Ovary (tissue), 9 donors: Measurements from ENCODE around the gene RHEB. TPM values are rescaled to one million over a fixed set of nuclear protein-coding genes. Genes with fewer than 3 reads are reported as not detected.

Experiments used
- DNase-seq, 5 donors: peaks; one replicate each; pipeline ENCODE4 v3.0.0-alpha.2; 2019 to 2020
- H3K27ac ChIP-seq, 2 donors: fragments of 200-600 bp; one replicate each; pipeline versions ENCODE4 v1.5.1 to v1.8.0; 2019 to 2022
- H3K27me3 ChIP-seq: fragments of 200-600 bp; one replicate; pipeline ENCODE4 v1.8.0; 2022
- H3K36me3 ChIP-seq: fragments of 200-600 bp; sonication (generic); one replicate; pipeline ENCODE4 v1.5.1; 2019
- H3K4me1 ChIP-seq: one replicate; pipeline ENCODE4 v1.8.1; 2013; ENCODE audit warnings: mild to moderate bottlenecking, moderate library complexity; ENCODE audit not compliant: insufficient read depth
- H3K4me3 ChIP-seq: fragments of 200-600 bp; sonication (generic); one replicate; pipeline ENCODE4 v1.5.1; 2017
- H3K9me3 ChIP-seq, 2 donors: fragments of 200-600 bp in 1 of 2; sonication (generic) in 1 of 2; one replicate each; pipeline versions ENCODE4 v1.5.1 to v1.8.1; 2013 to 2019; ENCODE audit warnings: mild to moderate bottlenecking in 1 of 2, moderate library complexity in 1 of 2
- CTCF ChIP-seq, 3 donors: fragments of 450-650 bp in 2 of 3; fragments of 200-600 bp in 1 of 3; IDR thresholded peaks; one replicate each; pipeline versions ENCODE4 v1.5.1 to v1.8.0; 2016 to 2022; ENCODE audit warnings: antibody characterized with exemption in 3 of 3, mild to moderate bottlenecking in 1 of 3
- EP300 ChIP-seq: sonication (generic); formaldehyde crosslinking; IDR thresholded peaks from one replicate; pipeline ENCODE4 v1.6.1; 2017; ENCODE audit warnings: antibody characterized with exemption
- POLR2A ChIP-seq: fragments of 450-650 bp; IDR thresholded peaks from one replicate; pipeline ENCODE4 v1.6.1; 2017; ENCODE audit warnings: antibody characterized with exemption, mild to moderate bottlenecking, moderate library complexity
- WGBS, 3 donors: extraction: QIAGEN DNeasy Blood & Tissue Kit in 1 of 3; methylation state at CpG; one replicate each; pipeline versions ENCODE4 v1.1.5 to v1.1.7; 2013 to 2017; 5-methylcytosine and 5-hydroxymethylcytosine counted together
- intact Hi-C, 4 donors: fragments of 100-400 bp; cut with DNase I; formaldehyde crosslinking; loops; one replicate each; pipeline versions ENCODE4 v1.11.0 to v1.15.1; 2022 to 2023
- polyA plus RNA-seq, 2 donors: library from polyadenylated mRNA; stranded (reverse); fragments of 200-250 nt in 1 of 2; fragments of 350-450 nt in 1 of 2; fragmentation: Illumina TruSeq in 1 of 2; extraction: RNeasy Lipid Tissue Mini Kit (QIAGEN cat#74804) in 1 of 2; gene quantifications; one replicate each; pipeline ENCODE4 v1.2.3, GENCODE V29; 2013 to 2014
- total RNA-seq, 7 donors: library from RNA; depleted of rRNA in 2 of 7; stranded (reverse); fragments of >200 nt in 2 of 7; fragmentation: NEBNext Ultra II Directional in 3 of 7; extraction: Animal tissue kit (Norgen Biotek cat#: 25700) in 3 of 7; gene quantifications; one replicate each; pipeline versions ENCODE4 v1.1.0 to v1.2.4, GENCODE V29; 2016 to 2023
- donor health status: DM: no; HTN: no; CAD: no; lungs with moderate emphysema.
- donor health status: DM: no; HTN: no; CAD: no.
- donor health status: Bipolar disorder and iron deficiency.
- donor health status: DM: yes; HTN: yes; CAD: no.
- donor health status: DM: no; HTN: no; CAD: no.
- donor health status: DM: yes; HTN: yes; CAD: no.

The RHEB gene
- total and polyA plus RNA-seq, 9 donors, result 77.6 to 167 (median 91.8) TPM

DNA sequence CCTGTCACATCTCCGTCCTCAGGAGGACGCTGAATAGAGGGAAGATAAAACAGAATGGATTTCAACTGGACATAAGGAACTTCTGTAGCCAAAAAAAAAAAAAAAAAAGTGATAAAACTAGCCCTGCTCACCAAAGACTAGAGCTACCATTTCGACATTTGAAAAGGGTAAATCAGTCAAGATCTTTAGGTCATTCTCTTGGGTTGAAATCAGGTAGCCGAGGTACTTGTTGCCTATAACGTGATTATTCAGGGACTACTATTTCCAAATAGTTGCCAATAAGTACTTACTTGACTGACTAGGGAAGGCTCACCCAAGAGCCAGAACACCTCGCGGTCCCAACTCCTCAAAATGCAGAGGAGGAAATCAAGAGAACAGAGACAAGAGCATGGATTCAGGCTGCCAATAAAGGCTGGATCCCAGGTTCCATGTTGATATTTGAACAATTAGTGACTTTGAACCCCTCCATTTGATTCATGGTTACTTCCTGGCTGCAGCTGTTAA lies 2.0 kb downstream of the RHEB start:
- Histone ChIP-seq H3K9me3 (no peaks in the 10 kb centered on the region), H3K4me1 (peaks cover 16% of the 10 kb centered on the region), H3K27ac (no peak overlapping the region), H3K36me3 (no peaks in the 10 kb centered on the region), H3K27me3 (no peaks in the 10 kb centered on the region), H3K4me3 (peak overlapping the region; percentile 72)
- TF ChIP-seq EP300, result no peak
- TF ChIP-seq POLR2A, result no peak
- TF ChIP-seq CTCF (IDR thresholded peaks at IDR 0.05), result no peak
- intact Hi-C loops, result loop anchor here in 1 of 4 donors (10.0 kb wide), 1 partner anchor 117 kb away; no protein-coding TSS in a partner anchor
- DNase-seq, result no peak
- WGBS, 3 donors, result 59 to 66% (median 64%) methylated on average over 7 of the region's 7 CpGs

- H3K36me3 ChIP-seq, result no peaks in the 10 kb centered on the region
- no peak overlapping the region for H3K27ac ChIP-seq
- TF ChIP-seq POLR2A (no peak), EP300 (no peak), CTCF (IDR thresholded peaks at IDR 0.05) (no peak)
- no peaks in the 10 kb centered on the region for H3K27me3 ChIP-seq
- no peak for DNase-seq
- H3K4me3 ChIP-seq, result no peak overlapping the region
- intact Hi-C loops, result loop anchor here in 1 of 4 donors (10.0 kb wide), 1 partner anchor 120 kb away; no protein-coding TSS in a partner anchor
- peaks cover 15% of the 10 kb centered on the region for H3K4me1 ChIP-seq
- H3K9me3 ChIP-seq, result no peaks in the 10 kb centered on the region
Measured at GRCh38 chr7:151515276-151515565, 4.5 kb downstream of the RHEB start.

GRCh38 chr7:151514461-151515275 lies 5.0 kb downstream of the RHEB start:
- peaks cover 15% of the 10 kb centered on the region for H3K4me1 ChIP-seq
- H3K27ac ChIP-seq, result no peak overlapping the region
- no peak for DNase-seq
- 86 to 93% (median 92%) methylated on average over 6 of the region's 6 CpGs for WGBS, 3 donors
- no peak for TF ChIP-seq CTCF (IDR thresholded peaks at IDR 0.05)
- H3K4me3 ChIP-seq, result no peak overlapping the region
- no peaks in the 10 kb centered on the region for H3K36me3 ChIP-seq
- H3K27me3 ChIP-seq, result no peaks in the 10 kb centered on the region
- intact Hi-C loops, result loop anchor here in 1 of 4 donors (10.0 kb wide), 1 partner anchor 120 kb away; no protein-coding TSS in a partner anchor
- H3K9me3 ChIP-seq, result no peaks in the 10 kb centered on the region

- TF ChIP-seq EP300 (no peak), POLR2A (no peak), CTCF (IDR thresholded peaks at IDR 0.05) (no peak)
- Histone ChIP-seq H3K4me1 (peaks cover 20% of the 10 kb centered on the region), H3K27ac (no peak overlapping the region)
Measured at GRCh38 chr7:151513133-151513532, 6.6 kb downstream of the RHEB start.

More at GRCh38 chr7:151513133-151513532, 6.6 kb downstream of the RHEB start:
- no peaks in the 10 kb centered on the region for H3K27me3 ChIP-seq
- H3K9me3 ChIP-seq, result no peaks in the 10 kb centered on the region
- no peak overlapping the region for H3K4me3 ChIP-seq
- no peaks in the 10 kb centered on the region for H3K36me3 ChIP-seq
- WGBS, 3 donors, result 99 to 100% (median 100%) methylated on average over 1 of the region's 1 CpG
- intact Hi-C loops, result loop anchor here in 1 of 4 donors (10.0 kb wide), 1 partner anchor 122 kb away; no protein-coding TSS in a partner anchor
- no peak for DNase-seq
